Right lobe of liver (tissue), 4 donors: ENCODE results near the gene ZNF311.

Source experiments
- POLR2A ChIP-seq: fragments of 450-650 bp; IDR thresholded peaks from one replicate; pipeline ENCODE4 v1.6.1; 2017; ENCODE audit warnings: antibody characterized with exemption, mild to moderate bottlenecking
- TF ChIP-seq, protein P1 (sequence below), 4 donors: fragments of 200-600 bp in 3 of 4; fragments of 450-650 bp in 1 of 4; IDR thresholded peaks; one replicate each; pipeline versions ENCODE4 v1.5.1 to v1.8.0; 2016 to 2022; ENCODE audit warnings: antibody characterized with exemption in 4 of 4, mild to moderate bottlenecking in 2 of 4
- donor health status: DM: no; HTN: no; CAD: no.
- donor health status: DM: no; HTN: no; CAD: no.
- donor health status: DM: no; HTN: yes; CAD: no.

DNA sequence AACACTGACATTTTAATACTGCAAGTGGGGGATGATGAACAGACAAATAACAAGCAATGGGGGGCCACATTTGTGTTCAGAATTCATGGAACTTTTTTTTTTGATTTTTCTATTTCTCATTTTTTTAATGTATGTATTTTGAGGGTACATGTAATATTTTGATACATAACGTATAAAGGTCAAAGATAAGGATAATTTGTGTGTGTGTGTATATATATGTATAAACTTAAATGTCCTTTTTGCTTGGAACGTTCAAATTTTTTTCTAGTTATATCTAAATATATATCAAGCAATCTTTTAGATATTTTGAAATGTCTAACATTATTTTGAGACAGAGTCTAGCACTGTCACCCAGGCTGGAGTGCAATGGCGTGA is 12.3 kb upstream of the ZNF311 start:
- no peak for TF ChIP-seq POLR2A
- TF ChIP-seq, protein P1, sequence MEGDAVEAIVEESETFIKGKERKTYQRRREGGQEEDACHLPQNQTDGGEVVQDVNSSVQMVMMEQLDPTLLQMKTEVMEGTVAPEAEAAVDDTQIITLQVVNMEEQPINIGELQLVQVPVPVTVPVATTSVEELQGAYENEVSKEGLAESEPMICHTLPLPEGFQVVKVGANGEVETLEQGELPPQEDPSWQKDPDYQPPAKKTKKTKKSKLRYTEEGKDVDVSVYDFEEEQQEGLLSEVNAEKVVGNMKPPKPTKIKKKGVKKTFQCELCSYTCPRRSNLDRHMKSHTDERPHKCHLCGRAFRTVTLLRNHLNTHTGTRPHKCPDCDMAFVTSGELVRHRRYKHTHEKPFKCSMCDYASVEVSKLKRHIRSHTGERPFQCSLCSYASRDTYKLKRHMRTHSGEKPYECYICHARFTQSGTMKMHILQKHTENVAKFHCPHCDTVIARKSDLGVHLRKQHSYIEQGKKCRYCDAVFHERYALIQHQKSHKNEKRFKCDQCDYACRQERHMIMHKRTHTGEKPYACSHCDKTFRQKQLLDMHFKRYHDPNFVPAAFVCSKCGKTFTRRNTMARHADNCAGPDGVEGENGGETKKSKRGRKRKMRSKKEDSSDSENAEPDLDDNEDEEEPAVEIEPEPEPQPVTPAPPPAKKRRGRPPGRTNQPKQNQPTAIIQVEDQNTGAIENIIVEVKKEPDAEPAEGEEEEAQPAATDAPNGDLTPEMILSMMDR (IDR thresholded peaks at IDR 0.05), result no peak
